ENCODE data around the gene IL4R.
"Not testable (repeated sequence)": the region's sequence is repeated elsewhere in the genome, so short reads cannot be mapped to it uniquely, and the experiment has no call there.

The IL4R gene

DNA sequence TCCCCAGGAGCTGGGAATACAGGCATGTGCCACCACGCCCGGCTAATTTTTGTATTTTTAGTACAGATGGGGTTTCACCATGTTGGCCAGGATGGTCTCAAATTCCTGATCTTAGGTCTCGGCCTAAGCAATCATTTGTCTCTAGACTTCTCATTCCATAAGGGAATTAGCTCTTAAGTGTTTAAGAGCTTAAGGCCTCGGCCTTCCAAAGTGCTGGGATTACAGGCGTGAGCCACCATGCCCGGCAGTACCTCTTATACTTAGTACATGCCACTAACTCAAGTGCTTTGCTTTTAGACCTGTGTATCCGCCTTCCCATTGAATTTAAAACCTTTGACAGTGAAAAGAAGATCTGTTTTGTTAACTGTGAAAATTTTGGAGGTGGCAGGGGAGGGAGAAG lies 71.6 kb downstream of the IL4R start:
- no peak for DNase-seq

DNA sequence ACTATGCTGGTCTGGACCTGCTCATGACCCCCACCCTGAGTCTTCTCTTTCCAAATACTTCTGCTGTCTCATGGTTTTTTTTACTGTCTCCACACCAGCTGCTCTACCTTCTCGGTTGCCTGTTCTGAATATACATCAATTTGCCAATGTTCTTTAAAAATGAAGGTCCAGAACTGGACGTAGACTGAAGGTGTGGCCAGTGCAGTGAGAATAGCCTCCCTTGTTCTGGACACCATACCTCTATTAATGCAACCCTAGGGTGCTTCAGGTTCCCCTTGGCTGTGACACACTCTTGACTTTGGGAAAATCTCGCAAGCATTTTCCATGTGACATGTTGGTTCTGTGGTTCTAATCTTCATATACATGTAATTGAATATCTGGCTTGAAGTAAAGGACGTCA lies 72.9 kb downstream of the IL4R start:
- no peak for DNase-seq

DNA sequence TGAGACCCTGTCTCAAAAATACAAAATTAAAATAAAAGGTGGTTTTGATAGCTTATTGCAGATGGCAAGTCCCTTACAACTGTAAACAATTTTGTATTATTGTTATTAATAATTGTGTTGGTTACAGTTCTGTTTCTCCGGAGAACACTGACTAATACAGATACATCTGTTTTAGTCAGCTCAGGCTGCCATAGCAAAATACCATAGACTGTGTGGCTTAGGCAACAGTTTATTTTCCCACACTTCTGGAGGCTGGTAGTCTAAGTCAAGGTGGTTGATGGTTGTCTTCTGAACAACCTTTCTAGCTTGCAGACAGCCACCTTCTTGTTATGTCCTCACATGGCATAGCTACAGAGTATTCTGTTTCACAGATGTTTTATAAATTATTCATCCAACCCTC lies 74.0 kb downstream of the IL4R start:
- DNase-seq = no peak

DNA sequence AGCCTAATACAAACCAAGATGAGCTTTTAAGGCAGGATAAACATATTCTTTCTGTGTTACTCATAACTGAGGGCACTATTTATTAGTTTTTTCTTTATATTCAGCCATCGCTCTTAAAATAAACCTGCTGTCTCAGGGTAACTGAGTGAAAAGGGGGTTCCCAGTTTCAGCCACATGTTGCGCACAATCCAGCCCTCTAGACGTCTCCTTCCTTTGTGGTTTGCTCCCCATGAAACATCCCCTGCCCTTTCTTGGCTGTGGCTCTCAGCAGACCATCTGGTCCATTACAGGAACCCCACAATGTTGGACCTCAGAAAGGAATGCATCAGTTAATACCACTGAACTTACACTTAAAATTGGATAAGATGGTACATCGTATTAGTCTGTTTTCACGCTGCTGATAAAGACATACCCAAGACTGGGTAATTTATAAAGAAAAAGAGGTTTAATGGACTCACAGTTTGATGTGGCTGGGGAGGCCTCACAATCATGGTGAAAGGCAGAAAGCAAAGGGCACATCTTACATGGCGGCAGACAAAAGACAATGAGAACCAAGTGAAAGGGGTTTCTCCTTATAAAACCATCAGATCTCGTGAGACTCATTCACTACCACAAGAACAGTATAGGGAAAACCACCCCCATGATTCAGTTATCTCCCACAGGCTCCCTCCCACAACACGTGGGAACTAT lies 75.6 kb downstream of the IL4R start:
- DNase-seq = no peak

DNA sequence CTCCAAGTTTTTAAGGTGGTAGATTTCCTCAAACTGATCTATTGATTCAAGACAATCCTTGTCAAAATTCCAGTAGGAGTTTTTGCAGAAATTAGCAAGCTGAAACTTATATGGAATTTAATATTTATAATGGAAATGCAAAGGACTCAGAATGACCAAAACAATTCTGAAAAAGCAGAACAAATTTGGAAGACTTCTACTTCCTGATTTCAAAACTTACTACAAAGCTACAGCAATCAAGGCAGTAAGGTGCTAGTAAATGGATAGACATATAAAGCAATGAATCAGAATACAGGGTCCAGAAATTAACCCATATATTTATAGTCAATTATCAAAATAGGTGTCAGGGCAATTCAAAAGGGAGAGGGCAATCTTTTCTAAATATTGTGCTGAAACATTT lies 76.4 kb downstream of the IL4R start:
- DNase-seq = no peak

DNA sequence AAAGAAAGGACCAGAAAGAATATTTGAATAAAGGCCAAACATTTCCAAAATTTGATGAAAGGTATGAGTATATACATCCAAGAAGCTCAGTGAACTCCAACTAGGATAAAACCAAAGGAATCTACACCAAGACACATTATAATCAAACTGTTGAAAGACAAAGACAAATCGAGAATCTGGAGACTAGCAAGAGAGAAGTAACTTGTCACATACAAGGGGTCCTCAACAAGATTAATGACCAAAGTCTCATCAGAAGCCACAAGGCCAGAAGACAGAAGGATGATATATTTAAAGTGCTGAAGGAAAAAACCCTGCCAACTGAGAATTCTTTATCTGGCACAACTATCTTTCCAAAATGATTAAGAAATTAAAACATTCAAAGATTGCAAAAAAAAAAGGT lies 78.9 kb downstream of the IL4R start:
- no peak for DNase-seq

DNA sequence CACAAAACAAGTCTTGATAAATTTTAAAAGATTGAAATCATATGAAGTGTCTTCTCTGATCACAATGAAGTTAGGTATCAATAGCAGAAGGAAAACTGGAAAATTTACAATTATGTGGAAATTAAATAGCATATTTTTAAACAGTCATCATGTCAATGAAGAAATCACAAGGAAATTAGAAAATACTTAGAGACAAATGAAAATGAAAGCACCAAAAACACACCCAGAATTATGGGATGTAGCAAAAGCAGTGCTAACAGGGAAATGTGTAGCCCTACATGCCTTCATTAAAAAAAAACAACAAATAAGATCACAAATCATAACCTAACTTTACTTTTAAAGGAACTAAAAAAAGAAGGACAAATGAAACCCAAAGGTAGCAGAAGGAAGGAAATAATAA lies 80.7 kb downstream of the IL4R start:
- DNase-seq = no peak

DNA sequence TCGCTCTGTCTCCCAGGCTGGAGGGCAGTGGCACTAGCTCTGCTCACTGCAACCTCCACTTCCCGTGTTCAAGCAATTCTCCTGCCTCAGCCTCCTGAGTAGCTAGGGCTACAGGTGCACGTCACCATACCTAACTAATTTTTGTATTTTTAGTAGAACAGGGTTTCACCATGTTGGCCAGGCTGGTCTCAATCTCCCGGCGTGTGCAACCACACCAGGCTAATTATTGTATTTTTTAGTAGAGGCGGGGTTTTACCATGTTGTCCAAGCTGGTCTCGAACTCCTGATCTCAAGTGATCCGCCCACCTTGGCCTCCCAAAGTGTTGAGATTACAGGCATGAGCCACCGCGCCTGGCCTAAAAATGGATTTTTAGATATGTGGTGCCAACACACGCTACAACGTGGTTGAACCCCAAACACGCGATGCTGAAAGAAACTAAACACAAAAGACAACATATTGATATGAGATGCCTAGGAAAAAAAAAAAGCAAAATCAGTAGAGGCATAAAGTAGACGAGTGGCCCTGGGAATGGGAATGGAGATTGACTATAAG lies 84.6 kb downstream of the IL4R start:
- not testable (repeated sequence) for DNase-seq

DNA sequence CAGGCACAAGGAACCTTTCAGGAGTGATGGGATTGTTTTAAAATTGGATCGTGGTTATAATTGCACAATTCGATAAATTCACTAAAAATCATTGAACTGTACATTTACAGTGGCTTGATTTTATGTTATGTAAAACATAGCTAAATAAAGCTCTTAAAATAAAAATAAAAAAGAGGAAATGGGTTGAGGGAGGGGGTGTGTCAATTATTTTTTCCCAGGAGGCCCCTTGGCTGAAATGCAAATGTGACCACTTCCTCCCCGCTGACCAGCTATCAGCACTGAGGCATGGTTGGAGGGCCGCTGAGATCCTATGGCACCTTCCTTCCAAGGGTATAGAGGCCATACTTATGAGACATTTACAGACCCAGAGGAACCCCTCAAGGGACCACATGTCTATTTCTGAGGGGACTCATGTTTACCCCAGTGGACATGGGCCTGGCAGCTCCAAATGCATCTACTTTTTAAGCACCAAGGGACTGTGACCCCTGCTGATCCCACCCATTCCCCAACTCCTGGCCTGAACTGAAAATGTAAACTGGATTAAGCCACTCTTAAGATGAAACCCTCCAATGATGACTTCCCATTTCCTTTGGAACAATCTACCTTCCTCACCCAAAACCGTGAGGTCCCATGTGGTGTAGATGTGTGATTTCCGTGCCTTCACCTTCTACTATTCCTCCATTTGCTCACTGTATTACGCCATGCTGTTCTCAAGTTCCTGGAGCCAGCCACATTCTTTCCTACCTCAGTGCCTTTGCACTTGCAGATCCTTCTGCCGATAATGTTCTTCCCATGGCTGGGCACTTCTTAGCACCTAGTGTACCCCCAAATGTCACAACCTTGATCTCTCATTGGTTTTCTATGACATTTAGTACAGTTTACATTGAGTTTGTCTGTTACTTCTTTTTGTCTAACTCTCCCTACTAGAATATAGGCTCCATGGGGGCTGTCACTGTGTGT lies 85.4 kb downstream of the IL4R start:
- DNase-seq = peak; percentile 36

DNA sequence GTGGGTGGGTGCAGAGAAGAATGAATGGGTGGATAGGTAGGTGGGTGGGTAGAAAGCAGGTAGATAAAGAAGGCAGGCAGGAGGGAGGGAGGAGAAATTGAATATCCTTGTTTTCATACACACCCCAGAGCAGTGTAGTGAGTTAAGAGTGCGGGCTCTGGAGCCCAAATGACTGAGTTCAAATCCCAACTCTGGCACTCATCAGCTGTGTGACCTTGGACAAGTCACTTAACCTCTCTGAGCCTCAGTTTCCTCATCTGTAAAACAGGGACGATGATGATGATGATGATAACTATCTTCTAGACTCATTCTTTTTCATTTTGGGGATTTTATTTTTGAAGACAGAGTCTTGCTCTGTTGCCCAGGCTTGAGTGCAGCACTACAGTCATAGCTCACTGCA lies 86.2 kb downstream of the IL4R start:
- no peak for DNase-seq

DNA sequence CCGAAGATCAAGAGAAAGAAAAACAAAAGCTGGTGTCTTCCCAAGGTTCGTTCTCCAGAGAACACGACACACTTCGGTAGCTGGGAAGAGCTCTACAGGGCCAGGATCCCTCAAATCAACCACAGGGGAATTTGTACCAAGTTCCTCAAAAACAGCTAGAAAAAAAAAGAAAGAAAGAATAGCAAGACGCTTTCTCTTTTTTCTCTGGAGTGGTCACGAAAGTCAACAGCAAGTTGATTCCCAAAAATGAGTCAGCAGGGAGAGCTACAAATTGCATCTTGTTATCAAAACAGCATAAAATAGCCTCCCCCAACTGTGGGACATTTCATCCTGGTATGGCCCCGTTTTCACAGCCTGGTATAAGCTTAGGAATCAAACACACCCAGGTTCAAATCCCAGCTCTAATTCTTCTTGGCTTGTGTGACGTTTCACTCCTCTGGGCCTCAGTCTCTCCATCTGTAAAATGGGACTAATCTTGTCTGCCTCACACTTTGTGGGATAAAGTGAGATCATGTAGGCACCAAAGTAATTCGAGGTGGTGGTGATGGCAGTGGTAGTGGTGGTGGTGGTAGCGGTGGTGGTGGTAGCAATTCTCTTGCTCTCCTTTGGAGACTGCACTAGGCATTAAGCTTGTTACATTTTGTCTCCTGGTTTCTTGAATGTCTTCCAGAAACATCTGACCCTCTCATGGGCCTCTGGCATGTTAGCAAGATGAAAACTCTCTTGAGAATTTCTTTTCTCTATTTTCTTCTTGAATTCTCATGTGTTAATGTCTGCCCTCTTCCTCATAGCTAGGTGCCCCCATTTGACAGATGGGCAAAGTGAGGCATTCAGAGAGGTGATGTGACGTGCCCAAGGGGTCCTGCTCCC lies 87.2 kb downstream of the IL4R start:
- peak; percentile 32 for DNase-seq

DNA sequence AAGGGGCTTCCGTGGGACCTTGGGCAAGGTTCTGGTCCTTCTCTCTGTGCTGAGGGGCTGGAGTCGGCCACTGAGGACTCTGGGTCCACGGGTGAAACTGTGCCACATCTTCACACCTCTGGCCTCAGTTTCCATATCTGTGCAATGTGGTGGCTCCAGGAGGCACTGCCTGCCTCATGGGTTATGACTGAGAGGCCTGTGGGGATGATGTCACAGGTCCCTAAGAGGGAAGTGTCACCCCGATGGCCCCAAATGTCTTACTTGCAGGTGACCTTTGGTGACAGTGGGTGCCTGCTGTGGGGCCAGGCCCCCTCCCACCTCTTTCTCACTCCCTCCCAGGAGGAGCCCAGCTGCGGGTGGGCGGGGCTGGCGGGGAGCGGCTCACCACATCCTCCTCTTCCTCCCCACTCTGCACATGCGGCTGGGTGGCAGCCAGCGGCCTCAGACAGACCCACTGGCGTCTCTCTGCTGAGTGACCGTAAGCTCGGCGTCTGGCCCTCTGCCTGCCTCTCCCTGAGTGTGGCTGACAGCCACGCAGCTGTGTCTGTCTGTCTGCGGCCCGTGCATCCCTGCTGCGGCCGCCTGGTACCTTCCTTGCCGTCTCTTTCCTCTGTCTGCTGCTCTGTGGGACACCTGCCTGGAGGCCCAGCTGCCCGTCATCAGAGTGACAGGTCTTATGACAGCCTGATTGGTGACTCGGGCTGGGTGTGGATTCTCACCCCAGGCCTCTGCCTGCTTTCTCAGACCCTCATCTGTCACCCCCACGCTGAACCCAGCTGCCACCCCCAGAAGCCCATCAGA lies 88.2 kb downstream of the IL4R start, which contains the start of gene IL21R:
Gene IL21R (plus strand): TSS at position 407 of the 801 bp plus-strand sequence. CDS start 27,898 bp downstream, outside the sequence.
- DNase-seq = peak; percentile 32

DNA sequence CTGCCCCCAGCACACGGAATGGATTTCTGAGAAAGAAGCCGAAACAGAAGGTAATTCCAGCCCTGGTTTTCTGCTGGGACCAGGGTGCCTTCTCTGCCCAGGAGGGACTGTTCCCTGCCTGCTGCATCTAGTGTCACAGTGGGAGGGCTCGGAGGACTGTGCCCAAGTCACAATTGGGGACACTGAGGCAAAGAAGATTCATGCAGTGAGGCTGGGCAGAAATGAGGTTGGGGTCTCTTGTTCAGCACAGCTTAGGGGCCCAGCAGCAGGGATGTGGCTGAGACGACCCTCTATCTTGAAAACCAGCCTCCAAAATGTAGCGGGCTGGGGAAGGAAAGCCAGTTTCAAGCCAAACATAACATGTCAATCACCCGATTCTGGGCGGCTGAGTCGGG lies 88.8 kb downstream of the IL4R start:
- DNase-seq = no peak

DNA sequence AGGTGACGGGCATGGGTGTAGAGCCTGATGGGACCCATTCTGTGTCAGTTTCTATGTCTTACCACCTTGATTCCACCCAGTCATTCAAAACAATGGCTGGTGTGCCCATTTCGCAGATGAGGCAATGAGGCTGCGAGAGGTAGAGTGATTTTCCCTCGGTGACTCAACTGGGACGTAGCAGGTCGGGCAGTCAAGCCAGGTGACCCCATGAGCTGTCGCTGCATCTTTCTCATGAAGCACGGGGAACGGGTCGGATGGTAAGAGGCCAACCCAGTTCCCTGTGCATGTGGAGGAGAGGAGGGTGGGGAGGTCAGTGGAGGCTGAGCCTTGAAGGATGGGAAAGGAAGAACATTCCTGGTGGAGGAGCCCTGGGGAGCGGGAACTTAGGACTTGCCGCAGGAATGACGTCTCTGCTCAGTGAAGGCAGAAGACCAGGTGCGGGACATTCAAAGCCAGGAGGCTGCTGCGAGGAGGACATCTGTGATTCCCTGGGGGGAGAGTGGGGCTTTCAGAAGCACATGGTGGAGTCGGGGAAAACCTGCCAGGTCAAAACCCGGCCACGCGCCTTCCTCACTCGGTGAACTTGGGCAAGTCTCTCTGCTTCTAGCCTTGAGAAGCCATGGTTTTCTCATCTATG lies 89.3 kb downstream of the IL4R start:
- DNase-seq = no peak

DNA sequence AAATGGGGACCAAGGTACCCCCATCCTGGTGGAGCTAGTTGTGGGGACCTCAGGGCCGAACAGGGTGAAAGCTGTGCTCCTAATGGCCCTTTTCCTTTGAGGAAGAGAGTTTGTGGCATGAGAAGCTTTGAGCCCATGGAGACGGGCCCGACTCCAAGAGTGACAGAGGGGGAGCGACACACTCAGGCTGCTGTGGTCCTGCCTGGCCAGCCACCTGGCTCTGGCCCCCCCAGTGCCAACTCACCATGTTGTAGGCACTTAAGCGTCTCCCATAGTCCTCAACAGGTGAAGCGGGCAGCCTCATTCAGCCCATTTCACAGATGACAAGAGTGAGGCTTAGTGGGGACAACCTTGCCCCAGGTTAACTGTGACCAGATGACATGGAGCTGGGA lies 89.8 kb downstream of the IL4R start:
- DNase-seq = no peak

DNA sequence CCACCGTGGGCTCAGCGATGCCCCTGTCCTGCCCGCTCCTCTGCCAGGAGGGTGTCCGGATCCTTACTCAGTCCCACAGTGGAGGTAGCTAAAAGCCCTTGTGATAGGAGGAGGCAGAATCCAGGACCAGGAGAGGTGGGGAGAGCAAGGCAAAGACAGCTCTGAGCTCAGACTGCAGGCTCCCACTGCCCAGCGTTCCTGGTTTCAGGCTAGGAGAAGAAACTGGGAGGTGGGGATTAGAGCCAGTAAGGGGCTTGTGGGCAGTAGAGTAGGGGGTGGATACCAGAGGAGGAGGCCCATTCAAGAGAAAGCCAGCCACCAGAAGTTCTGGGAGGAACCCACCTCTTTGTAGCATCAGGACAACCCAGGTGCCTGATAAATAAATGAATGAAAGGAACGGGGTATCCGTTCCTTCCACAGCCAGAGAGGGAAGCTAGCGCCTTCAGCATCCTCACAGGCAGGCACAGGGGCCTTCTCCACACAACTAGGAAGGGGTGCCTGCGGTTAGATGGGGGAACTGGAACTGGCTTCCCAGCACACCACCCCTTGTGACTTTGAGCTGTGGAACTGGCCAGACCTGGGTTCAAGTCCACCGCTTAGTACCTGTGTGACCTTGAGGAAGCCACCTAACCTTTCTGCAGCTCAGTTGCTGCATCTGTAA lies 90.5 kb downstream of the IL4R start:
- no peak for DNase-seq

DNA sequence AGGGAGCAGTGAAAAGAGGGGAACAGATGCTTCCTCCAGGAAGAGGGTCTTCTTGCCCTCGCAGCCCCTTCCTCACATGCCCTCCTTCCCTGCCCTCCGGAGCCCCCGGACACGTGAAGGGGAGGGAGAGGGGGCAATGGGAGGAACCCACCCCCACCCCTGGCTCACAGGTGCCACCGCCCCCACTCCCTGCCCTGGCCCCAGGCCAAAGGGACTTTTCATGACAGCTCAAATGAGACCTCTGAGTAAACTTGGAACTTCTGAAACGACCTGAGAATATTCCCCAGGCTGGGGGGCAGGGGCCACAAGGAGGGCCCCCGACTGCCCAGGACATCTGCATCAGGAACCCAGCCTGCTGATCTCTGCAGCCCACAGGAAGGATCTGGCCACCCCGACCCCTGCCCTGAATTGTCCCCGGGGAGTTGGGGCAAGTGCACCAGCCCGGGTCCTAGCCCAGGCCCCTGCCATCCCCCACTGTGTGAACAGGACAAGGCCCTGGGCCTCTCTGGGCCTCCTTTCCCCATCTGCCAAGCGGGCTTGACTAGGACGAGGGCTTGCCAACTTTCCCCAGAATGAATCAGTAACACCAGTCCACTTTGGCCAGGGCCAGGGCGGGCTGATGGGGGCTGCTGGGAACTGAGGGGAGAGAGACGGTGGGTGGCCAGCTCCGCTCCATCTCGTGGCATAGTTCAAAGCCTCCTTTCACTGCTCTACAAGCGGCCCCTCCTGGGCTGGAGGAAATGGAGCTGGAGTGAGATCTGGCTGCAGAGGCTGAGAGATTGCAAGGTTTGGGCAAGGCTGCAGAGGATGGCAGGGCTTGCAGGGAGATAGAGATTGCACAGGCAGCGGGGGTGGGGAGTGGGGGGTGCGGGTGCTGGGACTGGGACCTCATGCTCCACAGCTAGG lies 92.0 kb downstream of the IL4R start:
- DNase-seq = no peak

DNA sequence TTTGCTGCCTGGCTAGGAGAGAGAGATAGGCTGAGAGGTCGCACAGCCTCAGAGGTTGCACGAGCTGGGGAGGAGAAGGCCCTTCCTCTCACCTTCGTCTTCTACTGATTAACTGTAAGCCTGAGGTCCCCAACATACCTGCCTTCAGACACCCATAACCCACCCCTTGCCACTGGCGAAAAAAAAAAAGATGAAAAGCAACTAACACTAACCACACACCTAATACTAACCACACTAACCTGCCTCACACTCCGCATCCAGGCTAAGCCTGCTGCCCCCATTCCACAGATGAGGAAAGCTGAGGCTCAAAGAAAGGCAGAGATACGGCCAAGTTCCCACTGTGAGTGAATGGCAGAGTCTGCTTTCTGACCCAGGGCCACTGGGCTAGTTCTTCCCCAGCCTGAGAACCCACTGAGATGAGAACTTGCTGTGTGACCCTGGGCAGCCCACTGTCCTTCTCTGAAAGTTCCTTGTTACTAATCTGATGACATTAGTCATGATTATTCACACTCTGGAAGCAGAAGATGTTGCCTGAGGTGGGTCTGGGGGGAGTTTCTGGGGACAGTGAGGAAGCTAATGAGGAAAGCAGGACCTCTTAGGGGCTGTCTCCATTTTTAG lies 92.8 kb downstream of the IL4R start:
- DNase-seq = no peak

DNA sequence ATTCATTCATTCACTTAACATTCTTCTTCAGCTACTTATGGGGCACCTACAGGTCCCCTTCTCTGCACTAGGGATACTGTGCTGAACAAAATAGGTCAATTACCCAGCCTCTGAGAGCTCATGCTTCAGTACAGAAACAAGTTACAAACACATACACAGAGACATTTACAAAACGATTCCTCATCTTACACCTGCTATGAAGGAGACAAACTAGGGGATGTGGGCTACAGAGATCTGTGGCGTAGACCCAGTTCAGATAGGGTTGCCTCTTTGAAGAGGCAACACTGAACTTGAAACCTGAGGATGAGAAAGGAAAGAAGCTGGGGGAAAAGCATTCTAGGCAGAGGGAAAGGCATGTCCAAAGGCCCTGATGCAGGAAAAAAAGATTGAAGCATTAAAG lies 93.4 kb downstream of the IL4R start:
- DNase-seq = no peak

Measured in hematopoietic multipotent progenitor cell treated with erythropoietin and hydrocortisone succinate and interleukin-3 and kit ligand, for 8 days (in vitro differentiated cells).